ENCODE measurements around the gene SVIL.
"Not testable (repeated sequence)": the region's sequence is repeated elsewhere in the genome, so short reads cannot be mapped to it uniquely, and the experiment has no call there.

The SVIL gene

GRCh38 chr10:29630205-29631048, 4.3 kb downstream of the SVIL start:
- FAIRE-seq (no peak), DNase-seq (ENCODE audit: insufficient read length, low spot score) (no peak)
- no peak for TF ChIP-seq CTCF (IDR thresholded peaks at IDR 0.05; ENCODE audit: insufficient read depth, missing control alignments)

GRCh38 chr10:29628912-29629526, 5.8 kb downstream of the SVIL start:
- no peak for TF ChIP-seq CTCF (IDR thresholded peaks at IDR 0.05; ENCODE audit: insufficient read depth, missing control alignments)
- no peak for DNase-seq (ENCODE audit: insufficient read length, low spot score)
- no peak for FAIRE-seq

- FAIRE-seq (no peak), DNase-seq (ENCODE audit: insufficient read length, low spot score) (no peak)
- no peak for TF ChIP-seq CTCF (IDR thresholded peaks at IDR 0.05; ENCODE audit: insufficient read depth, missing control alignments)
Observed at GRCh38 chr10:29628311-29628710, 6.5 kb downstream of the SVIL start.

GRCh38 chr10:29627201-29628132, 7.3 kb downstream of the SVIL start:
- no peak for TF ChIP-seq CTCF (IDR thresholded peaks at IDR 0.05; ENCODE audit: insufficient read depth, missing control alignments)
- no peak for FAIRE-seq
- DNase-seq (ENCODE audit: insufficient read length, low spot score), result no peak

- DNase-seq (ENCODE audit: insufficient read length, low spot score); FAIRE-seq: not testable (repeated sequence)
Observed at GRCh38 chr10:29624357-29624756, 10.4 kb downstream of the SVIL start.

GRCh38 chr10:29623797-29624196, 11.0 kb downstream of the SVIL start:
- no peak for TF ChIP-seq CTCF (IDR thresholded peaks at IDR 0.05; ENCODE audit: insufficient read depth, missing control alignments)
- no peak for FAIRE-seq
- DNase-seq (ENCODE audit: insufficient read length, low spot score), result no peak

- DNase-seq (ENCODE audit: insufficient read length, low spot score) (no peak), FAIRE-seq (no peak)
- no peak for TF ChIP-seq CTCF (IDR thresholded peaks at IDR 0.05; ENCODE audit: insufficient read depth, missing control alignments)
Observed at GRCh38 chr10:29622382-29622922, 12.3 kb downstream of the SVIL start.

All from D721Med (cell line).